ENCODE data around the gene SRSF3.

- TF ChIP-seq EZH2 (IDR thresholded peaks at IDR 0.05) (no peak), POLR2AphosphoS5 (IDR thresholded peaks at IDR 0.05; ENCODE audit: borderline replicate concordance, low read depth, low read length) (no peak), FOXP2 (optimal IDR thresholded peaks at IDR 0.05; ENCODE audit: control extremely low read depth, extremely low read length, insufficient read depth) (no peak)
These were observed 42.1 kb downstream of the SRSF3 start for GRCh38 chr6:36636283-36636682.
